Right cardiac atrium (tissue), 5 donors: ENCODE data around the gene RNASEH2B. TPM values are rescaled to one million over a fixed set of nuclear protein-coding genes. Genes with fewer than 3 reads are reported as not detected.

Source experiments
- polyA plus RNA-seq: library from polyadenylated mRNA; stranded (reverse); fragments of 200-250 nt; gene quantifications from one replicate; pipeline ENCODE4 v1.2.3, GENCODE V29; 2013
- total RNA-seq, 4 donors: library from RNA; stranded (reverse); fragmentation: NEBNext Ultra II Directional; extraction: Animal tissue kit (Norgen Biotek cat#: 25700); gene quantifications; one replicate each; pipeline ENCODE4 v1.2.1, GENCODE V29; 2021
- donor health status: healthy with polysubstance abuse.
- donor health status: DM: no; HTN: yes; CAD: no.
- donor health status: DM: no; HTN: no; CAD: no.
- donor health status: DM: no; HTN: yes; CAD: no; lungs with severe emphysema.
- donor health status: DM: yes; HTN: yes; CAD: no.

The RNASEH2B gene
- total and polyA plus RNA-seq, 5 donors = 45.3 to 58.0 (median 47.8) TPM

Other genes starting within 250 kb of the RNASEH2B start
- gene DLEU7, start 66.1 kb upstream of the RNASEH2B start, total RNA-seq = under 1 TPM in 3 of 4 donors, not detected in 1; 0.14 to 0.46 (median 0.38) TPM
- gene DLEU7, start 66.1 kb upstream of the RNASEH2B start, polyA plus RNA-seq = 0.07 TPM
- not detected for gene C13orf42, start 201.5 kb downstream of the RNASEH2B start, total RNA-seq
- not detected for gene C13orf42, start 201.5 kb downstream of the RNASEH2B start, polyA plus RNA-seq